NB4 (cell line): ENCODE results near the gene GALNT10.

Source experiments
- MYC ChIP-seq: IDR thresholded peaks from 2 replicates; pipeline ENCODE4 v1.6.1; 2011; ENCODE audit warnings: low read depth, low read length
- POLR2A ChIP-seq: IDR thresholded peaks from 2 replicates; pipeline ENCODE4 v1.6.1; 2011; ENCODE audit warnings: mild to moderate bottlenecking; ENCODE audit not compliant: insufficient read length; ENCODE audit errors: extremely low read depth
- TF ChIP-seq, protein P1 (sequence below): IDR thresholded peaks from one replicate; pipeline ENCODE4 v1.5.1; 2012; ENCODE audit warnings: low read depth, low read length

DNA sequence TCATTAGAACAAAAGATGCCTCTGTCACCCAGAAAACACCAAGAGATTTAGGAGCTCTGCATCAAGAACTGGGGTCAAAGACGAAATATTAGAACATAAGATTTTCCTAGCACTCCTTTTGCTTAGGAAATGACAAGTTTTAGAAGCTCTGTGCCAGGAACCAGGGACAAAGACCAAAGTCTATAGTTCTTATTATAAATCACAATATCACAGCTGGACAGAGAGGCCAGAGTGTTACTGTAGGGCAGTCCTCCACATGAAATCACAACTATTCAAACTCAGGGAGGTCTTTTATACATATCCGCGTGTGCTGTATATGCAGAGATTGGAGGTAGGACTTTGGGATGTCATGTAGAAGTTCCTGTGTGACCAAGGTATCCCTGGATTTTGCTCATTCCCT is 138.5 kb downstream of the GALNT10 start:
- TF ChIP-seq MYC: no peak
- TF ChIP-seq, protein P1, sequence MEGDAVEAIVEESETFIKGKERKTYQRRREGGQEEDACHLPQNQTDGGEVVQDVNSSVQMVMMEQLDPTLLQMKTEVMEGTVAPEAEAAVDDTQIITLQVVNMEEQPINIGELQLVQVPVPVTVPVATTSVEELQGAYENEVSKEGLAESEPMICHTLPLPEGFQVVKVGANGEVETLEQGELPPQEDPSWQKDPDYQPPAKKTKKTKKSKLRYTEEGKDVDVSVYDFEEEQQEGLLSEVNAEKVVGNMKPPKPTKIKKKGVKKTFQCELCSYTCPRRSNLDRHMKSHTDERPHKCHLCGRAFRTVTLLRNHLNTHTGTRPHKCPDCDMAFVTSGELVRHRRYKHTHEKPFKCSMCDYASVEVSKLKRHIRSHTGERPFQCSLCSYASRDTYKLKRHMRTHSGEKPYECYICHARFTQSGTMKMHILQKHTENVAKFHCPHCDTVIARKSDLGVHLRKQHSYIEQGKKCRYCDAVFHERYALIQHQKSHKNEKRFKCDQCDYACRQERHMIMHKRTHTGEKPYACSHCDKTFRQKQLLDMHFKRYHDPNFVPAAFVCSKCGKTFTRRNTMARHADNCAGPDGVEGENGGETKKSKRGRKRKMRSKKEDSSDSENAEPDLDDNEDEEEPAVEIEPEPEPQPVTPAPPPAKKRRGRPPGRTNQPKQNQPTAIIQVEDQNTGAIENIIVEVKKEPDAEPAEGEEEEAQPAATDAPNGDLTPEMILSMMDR: no peak
- TF ChIP-seq POLR2A: no peak
